Transverse colon (tissue), 4 donors: ENCODE measurements around the gene TDRD10. TPM values are rescaled to one million over a fixed set of nuclear protein-coding genes. Genes with fewer than 3 reads are reported as not detected.

ENCODE experiments used
- DNase-seq: peaks from one replicate; pipeline ENCODE4 v3.0.0-alpha.2; 2019
- H3K27ac ChIP-seq, 4 donors: fragments of 200-600 bp; sonication (generic); 2 replicates each; pipeline ENCODE4 v1.5.1; 2016 to 2018; ENCODE audit warnings: inconsistent platforms in 4 of 4
- H3K27me3 ChIP-seq: fragments of 200-600 bp; sonication (generic); 2 replicates; pipeline ENCODE4 v1.5.1; 2017; ENCODE audit warnings: inconsistent platforms
- H3K36me3 ChIP-seq, 4 donors: fragments of 200-600 bp; sonication (generic); 2 replicates each; pipeline ENCODE4 v1.5.1; 2017 to 2019; ENCODE audit warnings: inconsistent platforms in 4 of 4
- H3K4me1 ChIP-seq, 4 donors: fragments of 200-600 bp; sonication (generic); 2 replicates each; pipeline ENCODE4 v1.5.1; 2017 to 2020; ENCODE audit warnings: inconsistent platforms in 4 of 4
- H3K4me3 ChIP-seq, 4 donors: fragments of 200-600 bp; sonication (generic); 1 replicate in 1 of 4; 2 replicates in 3 of 4; pipeline versions ENCODE4 v1.5.1 to v1.6.1; 2017 to 2019; ENCODE audit warnings: inconsistent platforms in 4 of 4
- H3K9me3 ChIP-seq, 2 donors: fragments of 200-600 bp; sonication (generic); 2 replicates each; pipeline ENCODE4 v1.5.1; 2017 to 2019; ENCODE audit warnings: inconsistent platforms in 2 of 2
- EP300 ChIP-seq: sonication (generic); formaldehyde crosslinking; IDR thresholded peaks from one replicate; pipeline ENCODE4 v1.6.1; 2017; ENCODE audit warnings: antibody characterized with exemption, low read depth
- POLR2A ChIP-seq: fragments of 450-650 bp; IDR thresholded peaks from one replicate; pipeline ENCODE4 v1.6.1; 2016; ENCODE audit warnings: antibody characterized with exemption, mild to moderate bottlenecking, moderate library complexity
- POLR2AphosphoS5 ChIP-seq, 3 donors: sonication (generic); formaldehyde crosslinking; IDR thresholded peaks; one replicate each; pipeline ENCODE4 v1.6.1; 2016; ENCODE audit warnings: antibody characterized with exemption in 3 of 3
- WGBS, 2 donors: methylation state at CpG; one replicate each; pipeline ENCODE4 v1.1.5; 2018; ENCODE audit warnings: low coverage in 1 of 2; 5-methylcytosine and 5-hydroxymethylcytosine counted together
- in situ Hi-C, 4 donors: fragments of 200-750 bp; cut with MboI; loops; one replicate each; pipeline versions ENCODE4 v1.15.0 to v1.15.1; 2017; ENCODE audit warnings: low sequenced_read_pairs in 3 of 4, low pct_ligation_motif_present in 1 of 4, low pct_unique_long_range_greater_than_20kb in 1 of 4
- intact Hi-C: fragments of 100-400 bp; cut with DNase I; formaldehyde crosslinking; loops from one replicate; pipeline ENCODE4 v1.15.1; 2023; ENCODE audit warnings: low total_unique reads
- total RNA-seq, 4 donors: library from RNA; depleted of rRNA; stranded (reverse); fragments of >200 nt; gene quantifications; one replicate each; pipeline ENCODE4 v1.1.0, GENCODE V29; 2016
- TF ChIP-seq, protein P1 (sequence below), 5 experiments: fragments of 200-600 bp in 3 of 5; fragments of 450-650 bp in 2 of 5; sonication (generic) in 3 of 5; IDR thresholded peaks; 1 replicate in 2 of 5; 2 replicates in 3 of 5; pipeline ENCODE4 v1.5.1; 2016 to 2017; ENCODE audit warnings: antibody characterized with exemption in 5 of 5, inconsistent platforms in 3 of 5, mild to moderate bottlenecking in 2 of 5, moderate library complexity in 1 of 5

TDRD10 gene
- total RNA-seq, 4 donors from 2014 or later, result 0.96 to 3.3 TPM; not detected in 2

DNA sequence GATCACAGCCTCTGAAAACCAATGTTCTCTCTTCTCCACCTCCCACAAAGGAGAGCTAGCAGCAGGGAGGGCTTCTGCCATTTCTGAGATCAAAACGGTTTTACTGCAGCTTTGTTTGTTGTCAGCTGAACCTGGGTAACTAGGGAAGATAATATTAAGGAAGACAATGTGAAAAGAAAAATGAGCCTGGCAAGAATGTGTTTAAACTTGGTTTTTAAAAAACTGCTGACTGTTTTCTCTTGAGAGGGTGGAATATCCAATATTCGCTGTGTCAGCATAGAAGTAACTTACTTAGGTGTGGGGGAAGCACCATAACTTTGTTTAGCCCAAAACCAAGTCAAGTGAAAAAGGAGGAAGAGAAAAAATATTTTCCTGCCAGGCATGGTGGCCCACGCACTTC, 35.8 kb upstream of the TDRD10 start:
- Histone ChIP-seq H3K4me3 (no peak overlapping the region), H3K36me3 (no peaks in the 10 kb centered on the region), H3K9me3 (no peaks in the 10 kb centered on the region), H3K4me1 (peaks cover 0 to 71% (median 25%) of the 10 kb centered on the region in 4 donors), H3K27me3 (no peaks in the 10 kb centered on the region), H3K27ac (peak overlapping the region in 1 of 4 donors; percentile 30)
- in situ Hi-C loops, result no loop called here
- TF ChIP-seq, protein P1, sequence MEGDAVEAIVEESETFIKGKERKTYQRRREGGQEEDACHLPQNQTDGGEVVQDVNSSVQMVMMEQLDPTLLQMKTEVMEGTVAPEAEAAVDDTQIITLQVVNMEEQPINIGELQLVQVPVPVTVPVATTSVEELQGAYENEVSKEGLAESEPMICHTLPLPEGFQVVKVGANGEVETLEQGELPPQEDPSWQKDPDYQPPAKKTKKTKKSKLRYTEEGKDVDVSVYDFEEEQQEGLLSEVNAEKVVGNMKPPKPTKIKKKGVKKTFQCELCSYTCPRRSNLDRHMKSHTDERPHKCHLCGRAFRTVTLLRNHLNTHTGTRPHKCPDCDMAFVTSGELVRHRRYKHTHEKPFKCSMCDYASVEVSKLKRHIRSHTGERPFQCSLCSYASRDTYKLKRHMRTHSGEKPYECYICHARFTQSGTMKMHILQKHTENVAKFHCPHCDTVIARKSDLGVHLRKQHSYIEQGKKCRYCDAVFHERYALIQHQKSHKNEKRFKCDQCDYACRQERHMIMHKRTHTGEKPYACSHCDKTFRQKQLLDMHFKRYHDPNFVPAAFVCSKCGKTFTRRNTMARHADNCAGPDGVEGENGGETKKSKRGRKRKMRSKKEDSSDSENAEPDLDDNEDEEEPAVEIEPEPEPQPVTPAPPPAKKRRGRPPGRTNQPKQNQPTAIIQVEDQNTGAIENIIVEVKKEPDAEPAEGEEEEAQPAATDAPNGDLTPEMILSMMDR (IDR thresholded peaks at IDR 0.05), result no peak
- DNase-seq, result no peak
- intact Hi-C loops, result no loop called here
- 64 to 75% methylated on average over 3 of the region's 3 CpGs for WGBS, 2 donors

DNA sequence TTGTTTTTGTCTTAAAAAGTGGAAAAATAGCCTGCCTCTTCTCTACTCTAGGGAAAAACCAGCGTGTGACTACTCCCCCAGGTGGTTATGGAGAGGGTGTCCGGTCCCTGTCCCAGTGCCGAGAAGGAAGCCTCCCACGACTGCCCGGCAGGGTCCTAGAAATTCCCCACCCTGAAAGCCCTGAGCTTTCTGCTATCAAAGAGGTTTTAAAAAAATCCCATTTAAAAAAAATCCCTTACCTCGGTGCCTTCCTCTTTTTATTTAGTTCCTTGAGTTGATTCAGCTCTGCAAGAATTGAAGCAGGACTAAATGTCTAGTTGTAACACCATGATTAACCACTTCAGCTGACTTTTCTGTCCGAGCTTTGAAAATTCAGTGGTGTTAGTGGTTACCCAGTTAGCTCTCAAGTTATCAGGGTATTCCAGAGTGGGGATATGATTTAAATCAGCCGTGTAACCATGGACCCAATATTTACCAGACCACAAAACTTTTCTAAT, 35.0 kb upstream of the TDRD10 start:
- intact Hi-C loops (no loop called here), in situ Hi-C loops (no loop called here)
- Histone ChIP-seq H3K27ac (peak overlapping the region in 3 of 4 donors; percentile 11 to 30 (median 22)), H3K4me1 (peaks cover 0 to 78% (median 25%) of the 10 kb centered on the region in 4 donors), H3K36me3 (no peaks in the 10 kb centered on the region), H3K9me3 (no peaks in the 10 kb centered on the region), H3K4me3 (no peak overlapping the region), H3K27me3 (no peaks in the 10 kb centered on the region)
- WGBS, 2 donors, result 58 to 59% methylated on average over 8 of the region's 8 CpGs
- no peak for TF ChIP-seq POLR2AphosphoS5 (IDR thresholded peaks at IDR 0.05)
- TF ChIP-seq, protein P1 (IDR thresholded peaks at IDR 0.05), result peak in 3 of 5 experiments; percentile 4 to 20 (median 7)
- no peak for DNase-seq

DNA sequence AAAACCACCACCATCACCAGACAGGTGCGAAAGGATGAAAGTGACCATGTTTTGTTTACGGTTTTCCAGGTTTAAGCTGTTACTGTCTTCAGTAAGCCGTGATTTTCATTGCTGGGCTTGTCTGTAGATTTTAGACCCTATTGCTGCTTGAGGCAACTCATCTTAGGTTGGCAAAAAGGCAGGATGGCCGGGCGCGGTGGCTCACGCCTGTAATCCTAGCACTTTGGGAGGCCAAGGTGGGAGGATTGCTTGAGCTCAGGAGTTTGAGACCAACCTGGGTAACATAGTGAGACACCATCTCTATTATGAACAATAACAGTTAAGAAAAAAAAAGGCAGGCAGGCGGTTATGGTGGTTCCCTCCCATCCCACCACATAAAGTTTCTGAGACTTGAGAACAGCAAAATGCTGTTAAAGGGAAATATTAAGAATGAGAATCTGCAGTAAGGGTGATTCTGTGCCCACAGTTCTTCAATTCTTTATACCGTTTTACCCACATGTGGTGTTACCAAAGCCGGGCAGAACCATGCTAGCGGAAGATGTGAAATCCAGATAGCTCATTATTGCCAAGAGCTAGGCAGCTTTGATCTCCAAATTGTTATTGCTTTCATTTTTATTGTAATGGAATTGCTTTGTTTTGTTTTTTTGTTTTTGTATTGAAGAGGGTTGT, 34.5 kb upstream of the TDRD10 start:
- in situ Hi-C loops, result no loop called here
- TF ChIP-seq, protein P1 (IDR thresholded peaks at IDR 0.05), result no peak
- TF ChIP-seq POLR2AphosphoS5 (IDR thresholded peaks at IDR 0.05) (no peak), POLR2A (no peak), EP300 (no peak)
- H3K4me3 ChIP-seq, result no peak overlapping the region
- DNase-seq, result no peak
- H3K9me3 ChIP-seq, result no peaks in the 10 kb centered on the region
- intact Hi-C loops, result no loop called here
- peaks cover 0 to 74% (median 24%) of the 10 kb centered on the region in 4 donors for H3K4me1 ChIP-seq
- H3K27ac ChIP-seq, result no peak overlapping the region
- H3K36me3 ChIP-seq, result no peaks in the 10 kb centered on the region
- WGBS, 2 donors, result 87% methylated on average over 3 to 11 of the region's 11 CpGs
- no peaks in the 10 kb centered on the region for H3K27me3 ChIP-seq

DNA sequence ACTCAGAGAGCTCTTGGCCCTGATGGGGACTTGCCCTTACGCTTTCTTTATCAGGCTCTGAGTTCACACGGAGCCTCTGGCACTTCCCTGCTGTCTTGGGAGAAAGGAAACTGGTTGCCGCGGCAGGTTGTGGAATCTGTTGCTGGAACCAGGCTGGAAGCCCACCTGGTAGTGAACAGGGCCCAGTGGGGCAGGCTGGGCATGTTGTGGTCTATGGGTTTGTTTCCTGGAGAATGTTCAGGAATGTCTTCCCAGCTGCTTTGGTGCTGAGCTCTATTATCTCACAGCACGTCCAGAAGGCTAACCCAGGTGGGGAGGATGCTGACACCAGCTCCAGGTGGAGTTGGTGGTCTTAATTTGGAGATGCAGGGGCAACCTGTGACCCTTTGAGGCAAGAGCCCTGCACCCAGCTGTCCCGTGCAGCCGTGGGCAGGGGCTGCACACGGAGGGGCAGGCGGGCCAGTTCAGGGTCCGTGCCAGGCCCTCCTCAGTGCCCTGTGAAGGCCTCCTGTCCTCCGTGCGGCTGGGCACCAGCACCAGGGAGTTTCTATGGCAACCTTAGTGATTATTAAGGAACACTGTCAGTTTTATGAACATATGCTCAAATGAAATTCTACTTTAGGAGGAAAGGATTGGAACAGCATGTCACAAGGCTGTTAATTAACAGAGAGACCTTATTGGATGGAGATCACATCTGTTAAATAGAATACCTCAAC, 33.3 kb upstream of the TDRD10 start:
- Histone ChIP-seq H3K36me3 (no peaks in the 10 kb centered on the region), H3K9me3 (no peaks in the 10 kb centered on the region), H3K27ac (no peak overlapping the region), H3K27me3 (no peaks in the 10 kb centered on the region), H3K4me3 (no peak overlapping the region), H3K4me1 (peaks cover 0 to 65% (median 16%) of the 10 kb centered on the region in 4 donors)
- TF ChIP-seq, protein P1 (IDR thresholded peaks at IDR 0.05), result no peak
- TF ChIP-seq EP300 (no peak), POLR2AphosphoS5 (IDR thresholded peaks at IDR 0.05) (no peak), POLR2A (no peak)
- WGBS, 2 donors, result 82% methylated on average over 12 of the region's 12 CpGs; no CpG with 5 or more reads in 1 of the 2 donors
- intact Hi-C loops (no loop called here), in situ Hi-C loops (no loop called here)
- DNase-seq, result no peak
